Ishikawa (cell line): ENCODE results near the gene ERGIC1.

Experiments used
- CEBPB ChIP-seq: IDR thresholded peaks from 2 replicates; pipeline ENCODE4 v1.6.1; 2012
- EP300 ChIP-seq: IDR thresholded peaks from 2 replicates; pipeline ENCODE4 v1.6.1; 2012; ENCODE audit warnings: borderline replicate concordance
- NFIC ChIP-seq: IDR thresholded peaks from 2 replicates; pipeline ENCODE4 v1.6.1; 2012
- RAD21 ChIP-seq: IDR thresholded peaks from 2 replicates; pipeline ENCODE4 v1.6.1; 2012; ENCODE audit warnings: low read depth
- YY1 ChIP-seq: IDR thresholded peaks from 2 replicates; pipeline ENCODE4 v1.6.1; 2012; ENCODE audit warnings: low read depth
- TF ChIP-seq, protein P1 (sequence below): IDR thresholded peaks from 2 replicates; pipeline ENCODE4 v1.6.1; 2012
- TF ChIP-seq, protein P2 (sequence below): IDR thresholded peaks from 2 replicates; pipeline ENCODE4 v1.6.1; 2012; ENCODE audit warnings: low read depth, mild to moderate bottlenecking

DNA sequence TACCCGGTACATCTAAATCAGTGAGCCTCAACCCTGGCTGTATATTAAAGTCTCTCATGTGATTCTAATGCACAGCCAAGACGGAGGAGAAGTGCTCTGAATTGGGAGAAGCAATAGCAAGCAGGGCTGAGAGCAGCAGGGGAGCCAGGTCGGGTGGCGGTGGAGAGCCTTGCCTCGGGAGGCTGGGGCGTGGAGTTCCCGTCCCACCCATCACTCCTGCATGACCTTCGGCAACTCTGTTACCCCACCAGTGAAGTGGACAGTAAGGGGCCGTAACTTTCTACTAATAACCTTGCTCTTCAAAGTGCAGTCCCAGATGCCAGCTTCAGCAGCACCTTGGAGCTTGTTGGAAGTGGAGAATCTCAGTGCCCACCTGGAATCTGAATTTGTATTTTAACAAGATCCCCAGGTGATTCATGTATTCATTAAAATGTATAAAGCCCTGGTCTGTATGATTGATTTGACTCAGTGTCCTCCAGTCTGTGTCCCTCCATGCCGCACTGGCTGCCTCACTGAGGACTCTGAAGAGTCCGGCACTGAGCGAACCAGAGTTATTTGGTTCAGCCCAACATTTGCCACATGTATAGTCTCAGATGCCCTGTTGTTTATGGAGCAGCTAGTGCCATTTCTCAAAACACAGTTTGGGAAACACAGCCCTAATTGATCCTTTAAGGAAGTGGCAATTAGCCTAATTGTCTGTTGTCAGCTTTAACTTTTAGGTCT, 6.5 kb downstream of the ERGIC1 start:
- TF ChIP-seq, protein P1, sequence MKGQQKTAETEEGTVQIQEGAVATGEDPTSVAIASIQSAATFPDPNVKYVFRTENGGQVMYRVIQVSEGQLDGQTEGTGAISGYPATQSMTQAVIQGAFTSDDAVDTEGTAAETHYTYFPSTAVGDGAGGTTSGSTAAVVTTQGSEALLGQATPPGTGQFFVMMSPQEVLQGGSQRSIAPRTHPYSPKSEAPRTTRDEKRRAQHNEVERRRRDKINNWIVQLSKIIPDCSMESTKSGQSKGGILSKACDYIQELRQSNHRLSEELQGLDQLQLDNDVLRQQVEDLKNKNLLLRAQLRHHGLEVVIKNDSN: no peak
- no peak for TF ChIP-seq YY1
- no peak for TF ChIP-seq CEBPB
- no peak for TF ChIP-seq RAD21
- TF ChIP-seq NFIC: no peak
- TF ChIP-seq, protein P2, sequence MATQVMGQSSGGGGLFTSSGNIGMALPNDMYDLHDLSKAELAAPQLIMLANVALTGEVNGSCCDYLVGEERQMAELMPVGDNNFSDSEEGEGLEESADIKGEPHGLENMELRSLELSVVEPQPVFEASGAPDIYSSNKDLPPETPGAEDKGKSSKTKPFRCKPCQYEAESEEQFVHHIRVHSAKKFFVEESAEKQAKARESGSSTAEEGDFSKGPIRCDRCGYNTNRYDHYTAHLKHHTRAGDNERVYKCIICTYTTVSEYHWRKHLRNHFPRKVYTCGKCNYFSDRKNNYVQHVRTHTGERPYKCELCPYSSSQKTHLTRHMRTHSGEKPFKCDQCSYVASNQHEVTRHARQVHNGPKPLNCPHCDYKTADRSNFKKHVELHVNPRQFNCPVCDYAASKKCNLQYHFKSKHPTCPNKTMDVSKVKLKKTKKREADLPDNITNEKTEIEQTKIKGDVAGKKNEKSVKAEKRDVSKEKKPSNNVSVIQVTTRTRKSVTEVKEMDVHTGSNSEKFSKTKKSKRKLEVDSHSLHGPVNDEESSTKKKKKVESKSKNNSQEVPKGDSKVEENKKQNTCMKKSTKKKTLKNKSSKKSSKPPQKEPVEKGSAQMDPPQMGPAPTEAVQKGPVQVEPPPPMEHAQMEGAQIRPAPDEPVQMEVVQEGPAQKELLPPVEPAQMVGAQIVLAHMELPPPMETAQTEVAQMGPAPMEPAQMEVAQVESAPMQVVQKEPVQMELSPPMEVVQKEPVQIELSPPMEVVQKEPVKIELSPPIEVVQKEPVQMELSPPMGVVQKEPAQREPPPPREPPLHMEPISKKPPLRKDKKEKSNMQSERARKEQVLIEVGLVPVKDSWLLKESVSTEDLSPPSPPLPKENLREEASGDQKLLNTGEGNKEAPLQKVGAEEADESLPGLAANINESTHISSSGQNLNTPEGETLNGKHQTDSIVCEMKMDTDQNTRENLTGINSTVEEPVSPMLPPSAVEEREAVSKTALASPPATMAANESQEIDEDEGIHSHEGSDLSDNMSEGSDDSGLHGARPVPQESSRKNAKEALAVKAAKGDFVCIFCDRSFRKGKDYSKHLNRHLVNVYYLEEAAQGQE: no peak
- TF ChIP-seq EP300: no peak
